NT2/D1 (cell line): Measurements from ENCODE around the gene TM4SF5.

Source experiments
- SUZ12 ChIP-seq: IDR thresholded peaks from 2 replicates; pipeline ENCODE4 v1.6.1; 2011; ENCODE audit not compliant: insufficient read length, insufficient read depth; ENCODE audit errors: extremely low read depth
- YY1 ChIP-seq: IDR thresholded peaks from 2 replicates; pipeline ENCODE4 v1.6.1; 2011; ENCODE audit not compliant: insufficient read length, insufficient read depth
- ZNF274 ChIP-seq: IDR thresholded peaks from 2 replicates; pipeline ENCODE4 v1.6.1; 2011; ENCODE audit warnings: mild to moderate bottlenecking, low read depth, low read length

- no peak for TF ChIP-seq YY1
- TF ChIP-seq SUZ12, result no peak
- no peak for TF ChIP-seq ZNF274
These were observed 35.3 kb downstream of the TM4SF5 start, which contains the start of gene PLD2 for GRCh38 chr17:4806777-4807604.
